ENCODE results near the gene LOXL1. TPM values are rescaled to one million over a fixed set of nuclear protein-coding genes. Genes with fewer than 3 reads are reported as not detected.

The LOXL1 gene
- total and polyA plus RNA-seq, 9 of the 15 experiments (the other 6 are each of a cell fraction or from before 2014, with no cell fraction given), result 0.14 TPM; not detected in 8

DNA sequence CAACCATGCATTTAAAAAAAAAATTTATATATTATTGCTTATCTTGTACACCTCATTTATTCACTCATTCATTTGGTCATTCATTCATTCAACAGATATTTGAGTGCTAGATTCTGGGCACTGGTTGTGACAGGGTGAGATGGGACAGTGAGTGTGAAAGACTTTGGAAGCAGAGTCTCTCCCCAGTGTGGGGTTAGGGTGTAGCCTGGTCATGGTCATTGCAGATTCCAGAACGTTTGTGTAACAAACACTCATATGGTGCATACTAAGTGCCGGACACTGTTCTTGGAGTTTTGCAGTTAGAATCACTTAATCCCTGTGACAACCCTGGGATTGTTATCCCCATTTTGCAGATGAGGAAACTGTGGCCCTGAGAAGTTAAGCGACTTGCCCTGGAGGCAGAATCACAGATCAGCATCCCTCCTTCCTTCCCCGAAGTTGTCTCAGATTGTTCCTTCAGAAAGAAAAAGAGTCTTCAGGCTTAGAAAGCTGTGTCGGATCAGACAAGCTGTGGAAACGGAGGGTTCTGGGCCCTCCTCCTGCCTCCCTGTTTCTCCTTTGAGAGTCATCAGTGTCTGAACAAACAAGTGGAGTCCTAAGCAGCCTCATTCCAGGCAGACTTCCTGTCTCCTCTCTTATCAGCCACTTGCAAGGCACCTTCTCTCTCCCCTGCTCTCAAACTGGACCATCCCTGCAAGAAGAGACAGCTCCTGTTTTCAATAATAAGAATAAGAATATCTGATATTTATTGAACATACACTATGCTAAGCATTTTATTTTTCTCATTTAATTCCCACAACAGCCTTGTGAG is 6.3 kb downstream of the LOXL1 start:
- Histone ChIP-seq H3K27me3 (ENCODE audit: control insufficient read depth in 2 of 2, insufficient read depth in 2 of 2, low read length in 2 of 2) (peaks cover 14 to 64% of the 10 kb centered on the region in 2 experiments; a peak in 4 of 5 replicates), H4K20me1 (replicated peaks; ENCODE audit: control insufficient read depth, insufficient read depth, low read length) (0 out of 2 replicates have a peak, but pooled peaks cover 6% of the 10 kb centered on the region), H2AFZ (ENCODE audit: low read depth, low read length) (no peak overlapping the region), H3K9me1 (ENCODE audit: control insufficient read depth, insufficient read depth, low read length) (no peaks in the 10 kb centered on the region), H3K9me3 (replicated peaks; ENCODE audit: control insufficient read depth, insufficient read depth, low read depth, low read length) (no peaks in the 10 kb centered on the region), H3K4me3 (no peak overlapping the region), H3K27ac (ENCODE audit: extremely low read depth, low read depth, low read length) (no peak overlapping the region), H3K4me2 (ENCODE audit: insufficient read depth, low read length) (no peak overlapping the region; the same call in 1 of the 2 replicates), H3K9ac (ENCODE audit: insufficient read depth in 1 of 2, low read depth in 2 of 2, low read length in 2 of 2) (no peak overlapping the region), H3K4me1 (replicated peaks in 1 of 2; ENCODE audit: control insufficient read depth in 2 of 2, insufficient read depth in 2 of 2, low read length in 2 of 2) (peaks cover 4 to 5% of the 10 kb centered on the region in 2 experiments; a peak in 2 of 5 replicates), H3K79me2 (ENCODE audit: control insufficient read depth, insufficient read depth, low read length) (no peaks in the 10 kb centered on the region), H3K36me3 (ENCODE audit: control insufficient read depth, insufficient read depth, low read length) (no peaks in the 10 kb centered on the region)
- ATAC-seq, result peak; percentile 51; the same call in 2 of the 3 replicates
- in situ Hi-C loops (cut with MboI) (no loop called here), intact Hi-C loops (cut with micrococcal nuclease) (no loop called here)
- CTCF ChIA-PET (ENCODE audit: low intra/inter-chr PET ratio), result no interaction called here
- WGBS (ENCODE audit: insufficient coverage, low coverage, missing lambda C conversion rate), result 2% methylated on average over 6 of the region's 6 CpGs
- peak; percentile 28 to 44 (median 36) for DNase-seq (ENCODE audit: extremely low read depth in 1 of 4, low spot score in 3 of 4)
- POLR2A ChIA-PET, result no interaction called here
- FAIRE-seq, result peak; percentile 73
- no TSS peak for BruUV-seq (replicated peaks)
- TF ChIP-seq ZKSCAN3 (CRISPR knock-in tag; IDR thresholded peaks at IDR 0.05) (no peak), SOX6 (IDR thresholded peaks at IDR 0.05) (no peak), FOXP1 (CRISPR knock-in tag; IDR thresholded peaks at IDR 0.05) (no peak), RNF219 (CRISPR knock-in tag; IDR thresholded peaks at IDR 0.05) (no peak), CBX2 (IDR thresholded peaks at IDR 0.05; ENCODE audit: insufficient read depth, low read length, poor library complexity, severe bottlenecking) (no peak)
- TF ChIP-seq, protein P1, sequence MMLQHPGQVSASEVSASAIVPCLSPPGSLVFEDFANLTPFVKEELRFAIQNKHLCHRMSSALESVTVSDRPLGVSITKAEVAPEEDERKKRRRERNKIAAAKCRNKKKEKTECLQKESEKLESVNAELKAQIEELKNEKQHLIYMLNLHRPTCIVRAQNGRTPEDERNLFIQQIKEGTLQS (IDR thresholded peaks at IDR 0.05), result no peak
- TF ChIP-seq, protein P1 (CRISPR knock-in tag; conservative IDR thresholded peaks at IDR 0.05), result no peak

All from K562 (cell line).